Measurements from ENCODE around the gene SLC35G2.
"Not testable (repeated sequence)": the region's sequence is repeated elsewhere in the genome, so short reads cannot be mapped to it uniquely, and the experiment has no call there.

SLC35G2 gene

DNA sequence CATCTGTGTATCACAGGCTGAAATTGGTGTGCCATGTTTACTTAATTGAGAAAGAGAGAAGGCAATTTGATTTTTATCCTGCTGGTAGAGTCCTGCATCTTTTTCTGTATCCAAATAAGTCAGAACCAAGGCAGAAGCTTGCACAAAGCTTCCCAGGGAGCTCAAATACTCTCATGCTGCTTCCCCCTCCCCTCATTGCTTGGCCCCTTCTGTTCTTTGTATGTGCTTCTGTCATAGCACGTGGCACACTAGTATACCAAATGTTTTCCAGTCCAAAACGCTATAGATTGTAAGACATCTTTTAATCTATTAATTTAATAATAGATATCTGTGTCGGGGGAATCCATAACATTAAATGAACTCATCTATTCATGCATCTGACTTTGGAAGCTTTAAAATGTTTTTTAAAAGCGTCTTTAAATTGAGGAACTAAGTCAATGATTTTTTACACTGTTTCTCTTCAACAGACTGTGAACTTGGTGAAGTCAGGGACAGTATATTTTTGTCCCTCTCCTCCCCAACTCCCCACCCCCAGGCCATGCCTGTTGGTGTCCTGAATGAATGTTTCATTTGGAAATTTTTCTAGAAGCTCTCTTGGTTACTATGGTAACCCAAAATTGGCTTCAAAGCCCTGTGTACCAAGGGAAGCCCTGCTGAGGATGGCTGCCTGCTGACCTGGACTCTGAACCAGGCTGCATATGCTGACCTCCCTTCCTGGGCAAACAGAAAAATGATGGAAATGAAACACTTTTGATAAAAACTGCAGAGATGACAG, 26.2 kb upstream of the SLC35G2 start:
- Histone ChIP-seq H3K27me3 (ENCODE audit: insufficient read depth, poor library complexity, severe bottlenecking) (no peaks in the 10 kb centered on the region), H3K4me3 (replicated peaks; ENCODE audit: insufficient read depth, low read length) (no peak overlapping the region), H3K27ac (replicated peaks) (no peak overlapping the region)
- no peak for TF ChIP-seq SPI1 (IDR thresholded peaks at IDR 0.05; ENCODE audit: borderline replicate concordance, low read depth)
- no peak for TF ChIP-seq POLR2AphosphoS5 (IDR thresholded peaks at IDR 0.05; ENCODE audit: low read depth)
- no peak for DNase-seq (ENCODE audit: low read depth in 1 of 2, low spot score in 1 of 2)

DNA sequence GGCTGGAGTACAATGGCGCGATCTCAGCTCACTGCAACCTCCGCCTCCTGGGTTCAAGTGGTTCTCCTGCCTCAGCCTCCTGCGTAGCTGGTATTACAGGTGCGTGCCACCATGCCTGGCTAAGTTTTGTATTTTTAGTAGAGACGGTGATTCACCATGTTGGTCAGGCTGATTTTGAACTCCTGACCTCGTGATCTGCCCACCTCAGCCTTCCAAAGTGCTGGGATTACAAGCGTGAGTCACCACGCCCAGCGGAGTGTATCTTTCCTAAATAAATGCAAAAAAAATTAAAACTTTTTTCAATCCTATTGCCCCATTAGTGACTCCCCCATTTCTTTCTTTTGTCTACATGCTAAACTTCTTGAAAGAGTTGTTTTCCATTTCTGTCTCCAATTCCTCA, 17.8 kb upstream of the SLC35G2 start:
- DNase-seq (ENCODE audit: low read depth in 1 of 2, low spot score in 1 of 2); H3K27ac ChIP-seq (replicated peaks); H3K4me3 ChIP-seq (replicated peaks; ENCODE audit: insufficient read depth, low read length); H3K27me3 ChIP-seq (ENCODE audit: insufficient read depth, poor library complexity, severe bottlenecking): not testable (repeated sequence)

DNA sequence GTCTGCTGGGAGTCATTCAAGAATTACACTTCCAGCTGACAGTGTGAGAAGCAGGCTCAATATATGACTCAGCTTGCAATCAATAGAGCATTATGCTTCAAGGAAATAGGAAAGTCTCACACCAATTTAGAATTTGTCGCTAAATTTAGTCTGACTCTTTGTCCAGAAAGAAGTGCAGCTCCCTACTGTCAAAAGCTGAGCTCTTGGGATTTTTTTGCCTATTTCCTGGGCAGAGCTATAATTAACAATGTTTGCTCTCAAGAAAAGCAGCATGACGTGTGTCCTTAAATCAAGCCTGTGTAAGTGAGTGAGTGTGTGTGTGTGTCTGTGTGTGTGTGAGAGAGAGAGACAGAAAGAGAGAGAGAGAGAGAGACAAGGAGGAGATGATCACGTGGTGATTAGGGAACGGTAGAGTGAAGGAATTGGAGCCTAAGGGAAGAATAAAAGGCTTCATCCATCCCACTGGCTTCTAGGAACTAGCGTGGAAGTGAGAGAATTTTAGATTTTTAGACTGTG, 16.4 kb upstream of the SLC35G2 start:
- TF ChIP-seq SPI1 (IDR thresholded peaks at IDR 0.05; ENCODE audit: borderline replicate concordance, low read depth): no peak
- TF ChIP-seq, protein P1, sequence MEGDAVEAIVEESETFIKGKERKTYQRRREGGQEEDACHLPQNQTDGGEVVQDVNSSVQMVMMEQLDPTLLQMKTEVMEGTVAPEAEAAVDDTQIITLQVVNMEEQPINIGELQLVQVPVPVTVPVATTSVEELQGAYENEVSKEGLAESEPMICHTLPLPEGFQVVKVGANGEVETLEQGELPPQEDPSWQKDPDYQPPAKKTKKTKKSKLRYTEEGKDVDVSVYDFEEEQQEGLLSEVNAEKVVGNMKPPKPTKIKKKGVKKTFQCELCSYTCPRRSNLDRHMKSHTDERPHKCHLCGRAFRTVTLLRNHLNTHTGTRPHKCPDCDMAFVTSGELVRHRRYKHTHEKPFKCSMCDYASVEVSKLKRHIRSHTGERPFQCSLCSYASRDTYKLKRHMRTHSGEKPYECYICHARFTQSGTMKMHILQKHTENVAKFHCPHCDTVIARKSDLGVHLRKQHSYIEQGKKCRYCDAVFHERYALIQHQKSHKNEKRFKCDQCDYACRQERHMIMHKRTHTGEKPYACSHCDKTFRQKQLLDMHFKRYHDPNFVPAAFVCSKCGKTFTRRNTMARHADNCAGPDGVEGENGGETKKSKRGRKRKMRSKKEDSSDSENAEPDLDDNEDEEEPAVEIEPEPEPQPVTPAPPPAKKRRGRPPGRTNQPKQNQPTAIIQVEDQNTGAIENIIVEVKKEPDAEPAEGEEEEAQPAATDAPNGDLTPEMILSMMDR (IDR thresholded peaks at IDR 0.05; ENCODE audit: insufficient read depth, low read length): no peak
- no peak for TF ChIP-seq POLR2AphosphoS5 (IDR thresholded peaks at IDR 0.05; ENCODE audit: low read depth)
- TF ChIP-seq GABPA (IDR thresholded peaks at IDR 0.05; ENCODE audit: low read depth): no peak
- TF ChIP-seq, protein P2, sequence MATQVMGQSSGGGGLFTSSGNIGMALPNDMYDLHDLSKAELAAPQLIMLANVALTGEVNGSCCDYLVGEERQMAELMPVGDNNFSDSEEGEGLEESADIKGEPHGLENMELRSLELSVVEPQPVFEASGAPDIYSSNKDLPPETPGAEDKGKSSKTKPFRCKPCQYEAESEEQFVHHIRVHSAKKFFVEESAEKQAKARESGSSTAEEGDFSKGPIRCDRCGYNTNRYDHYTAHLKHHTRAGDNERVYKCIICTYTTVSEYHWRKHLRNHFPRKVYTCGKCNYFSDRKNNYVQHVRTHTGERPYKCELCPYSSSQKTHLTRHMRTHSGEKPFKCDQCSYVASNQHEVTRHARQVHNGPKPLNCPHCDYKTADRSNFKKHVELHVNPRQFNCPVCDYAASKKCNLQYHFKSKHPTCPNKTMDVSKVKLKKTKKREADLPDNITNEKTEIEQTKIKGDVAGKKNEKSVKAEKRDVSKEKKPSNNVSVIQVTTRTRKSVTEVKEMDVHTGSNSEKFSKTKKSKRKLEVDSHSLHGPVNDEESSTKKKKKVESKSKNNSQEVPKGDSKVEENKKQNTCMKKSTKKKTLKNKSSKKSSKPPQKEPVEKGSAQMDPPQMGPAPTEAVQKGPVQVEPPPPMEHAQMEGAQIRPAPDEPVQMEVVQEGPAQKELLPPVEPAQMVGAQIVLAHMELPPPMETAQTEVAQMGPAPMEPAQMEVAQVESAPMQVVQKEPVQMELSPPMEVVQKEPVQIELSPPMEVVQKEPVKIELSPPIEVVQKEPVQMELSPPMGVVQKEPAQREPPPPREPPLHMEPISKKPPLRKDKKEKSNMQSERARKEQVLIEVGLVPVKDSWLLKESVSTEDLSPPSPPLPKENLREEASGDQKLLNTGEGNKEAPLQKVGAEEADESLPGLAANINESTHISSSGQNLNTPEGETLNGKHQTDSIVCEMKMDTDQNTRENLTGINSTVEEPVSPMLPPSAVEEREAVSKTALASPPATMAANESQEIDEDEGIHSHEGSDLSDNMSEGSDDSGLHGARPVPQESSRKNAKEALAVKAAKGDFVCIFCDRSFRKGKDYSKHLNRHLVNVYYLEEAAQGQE (IDR thresholded peaks at IDR 0.05; ENCODE audit: insufficient replicate concordance, low read depth): no peak
- no peak for DNase-seq (ENCODE audit: low read depth in 1 of 2, low spot score in 1 of 2)
- no peak overlapping the region for H3K27ac ChIP-seq (replicated peaks)
- no peak overlapping the region for H3K4me3 ChIP-seq (replicated peaks; ENCODE audit: insufficient read depth, low read length)
- H3K27me3 ChIP-seq (ENCODE audit: insufficient read depth, poor library complexity, severe bottlenecking): no peaks in the 10 kb centered on the region

DNA sequence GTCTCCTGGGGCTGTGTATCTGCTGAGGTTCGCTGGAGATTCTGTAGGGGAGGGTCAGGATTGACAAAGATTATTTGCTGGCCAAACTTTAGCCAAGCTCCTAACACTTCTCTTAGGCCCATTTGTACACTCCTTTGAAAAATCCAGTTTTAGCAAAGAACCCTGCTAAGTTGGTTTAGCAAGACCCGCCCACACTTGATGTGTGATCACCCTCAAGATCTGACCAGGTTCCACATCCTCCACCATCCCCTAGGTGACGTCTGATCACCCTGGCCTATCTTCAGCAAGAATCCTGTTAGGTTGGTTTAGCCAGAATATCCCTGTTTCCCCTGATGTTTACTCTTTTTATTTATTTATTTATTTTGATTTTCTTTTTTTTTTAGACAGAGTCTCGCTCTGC, 14.8 kb upstream of the SLC35G2 start:
- Histone ChIP-seq H3K4me3 (replicated peaks; ENCODE audit: insufficient read depth, low read length) (no peak overlapping the region), H3K27ac (replicated peaks) (no peak overlapping the region), H3K27me3 (ENCODE audit: insufficient read depth, poor library complexity, severe bottlenecking) (no peaks in the 10 kb centered on the region)
- no peak for DNase-seq (ENCODE audit: low read depth in 1 of 2, low spot score in 1 of 2)
- TF ChIP-seq, protein P2 (IDR thresholded peaks at IDR 0.05; ENCODE audit: insufficient replicate concordance, low read depth): no peak
- no peak for TF ChIP-seq POLR2AphosphoS5 (IDR thresholded peaks at IDR 0.05; ENCODE audit: low read depth)
- no peak for TF ChIP-seq SPI1 (IDR thresholded peaks at IDR 0.05; ENCODE audit: borderline replicate concordance, low read depth)
- TF ChIP-seq, protein P1 (IDR thresholded peaks at IDR 0.05; ENCODE audit: insufficient read depth, low read length): no peak
- no peak for TF ChIP-seq GABPA (IDR thresholded peaks at IDR 0.05; ENCODE audit: low read depth)
